NCI-H187 treated with DMSO at 0.1 percent for 48 hours (cell line): Measurements from ENCODE around the gene ABCA3.

Experiments used
- DNase-seq: peaks from one replicate; lab custom pipeline; 2025; lab: John Stamatoyannopoulos, UW

Gene ABCA3

GRCh38 chr16:2308089-2308962, 32.2 kb downstream of the ABCA3 start:
- peak; percentile 20 for DNase-seq

- no peak for DNase-seq
These were observed 40.7 kb downstream of the ABCA3 start for GRCh38 chr16:2299915-2300192.

- no peak for DNase-seq
These were observed 41.2 kb downstream of the ABCA3 start for GRCh38 chr16:2299121-2299914.

GRCh38 chr16:2298621-2299020, 41.9 kb downstream of the ABCA3 start:
- DNase-seq, result no peak

GRCh38 chr16:2297506-2297860, 43.0 kb downstream of the ABCA3 start:
- DNase-seq, result no peak

- DNase-seq, result no peak
These were observed 43.6 kb downstream of the ABCA3 start for GRCh38 chr16:2296661-2297505.

GRCh38 chr16:2295056-2295798, 45.3 kb downstream of the ABCA3 start:
- no peak for DNase-seq

- DNase-seq, result no peak
These were observed 48.3 kb downstream of the ABCA3 start for GRCh38 chr16:2292221-2292620.

GRCh38 chr16:2289282-2289681, 51.2 kb downstream of the ABCA3 start:
- DNase-seq, result no peak

- no peak for DNase-seq
These were observed 51.8 kb downstream of the ABCA3 start for GRCh38 chr16:2288726-2289125.

GRCh38 chr16:2287916-2288547, 52.5 kb downstream of the ABCA3 start:
- no peak for DNase-seq

GRCh38 chr16:2286550-2286949, 54.0 kb downstream of the ABCA3 start:
- no peak for DNase-seq

- DNase-seq, result no peak
These were observed 54.8 kb downstream of the ABCA3 start for GRCh38 chr16:2285731-2286191.

- no peak for DNase-seq
These were observed 55.5 kb downstream of the ABCA3 start for GRCh38 chr16:2284797-2285576.

GRCh38 chr16:2284001-2284770, 56.3 kb downstream of the ABCA3 start:
- DNase-seq, result no peak

- DNase-seq, result no peak
These were observed 57.5 kb downstream of the ABCA3 start for GRCh38 chr16:2282866-2283555.

- DNase-seq, result no peak
These were observed 58.3 kb downstream of the ABCA3 start for GRCh38 chr16:2282262-2282661.

- no peak for DNase-seq
These were observed 59.5 kb downstream of the ABCA3 start for GRCh38 chr16:2280981-2281542.

- no peak for DNase-seq
These were observed 60.1 kb downstream of the ABCA3 start for GRCh38 chr16:2280461-2280860.
